ENCODE data around the gene THUMPD3. TPM values are rescaled to one million over a fixed set of nuclear protein-coding genes. Genes with fewer than 3 reads are reported as not detected.

Gene THUMPD3
- total and polyA plus RNA-seq, 2 of the 13 experiments (the other 11 are each of a cell fraction or from before 2014, with no cell fraction given): 31.2 to 44.1 TPM

DNA sequence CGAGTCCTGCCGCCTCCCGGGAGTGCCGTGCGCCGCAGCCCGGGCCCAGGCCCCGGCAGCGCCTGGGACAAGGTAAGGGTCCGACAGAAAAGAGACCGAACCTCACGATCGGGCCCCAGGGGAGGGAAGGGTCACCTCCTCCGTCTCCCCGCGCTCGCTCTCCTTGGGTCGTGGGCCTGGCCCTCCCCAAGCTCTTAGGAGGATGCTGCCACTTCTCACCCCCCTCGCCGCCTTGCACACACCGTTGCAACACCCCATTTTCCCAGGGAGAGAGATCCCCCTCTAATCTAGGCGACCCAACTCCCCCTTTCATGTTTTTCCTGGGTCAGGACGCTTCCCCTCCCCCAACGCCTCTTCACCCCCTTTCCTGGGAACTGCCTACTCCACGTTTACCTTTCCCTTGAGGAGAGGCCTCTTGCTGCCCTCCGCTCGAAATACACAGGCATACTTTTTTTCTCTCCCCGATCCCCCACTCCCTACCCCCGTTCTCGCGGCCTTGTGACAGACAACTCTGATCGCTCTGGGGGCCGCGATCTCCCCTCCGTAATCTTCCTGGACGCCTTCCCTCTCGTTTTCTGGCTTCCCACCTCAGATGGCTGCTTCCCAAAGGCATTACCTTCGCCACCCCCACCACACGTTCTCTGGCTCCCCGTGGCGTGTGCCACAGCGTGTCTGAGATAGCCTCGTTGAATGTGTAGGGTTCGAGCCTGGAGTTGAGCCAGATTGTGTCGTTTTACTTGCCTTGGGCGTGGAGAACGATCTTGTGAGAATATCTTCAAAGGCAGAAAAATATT lies 35.2 kb downstream of the THUMPD3 start (continued):
- TF ChIP-seq, protein P1, sequence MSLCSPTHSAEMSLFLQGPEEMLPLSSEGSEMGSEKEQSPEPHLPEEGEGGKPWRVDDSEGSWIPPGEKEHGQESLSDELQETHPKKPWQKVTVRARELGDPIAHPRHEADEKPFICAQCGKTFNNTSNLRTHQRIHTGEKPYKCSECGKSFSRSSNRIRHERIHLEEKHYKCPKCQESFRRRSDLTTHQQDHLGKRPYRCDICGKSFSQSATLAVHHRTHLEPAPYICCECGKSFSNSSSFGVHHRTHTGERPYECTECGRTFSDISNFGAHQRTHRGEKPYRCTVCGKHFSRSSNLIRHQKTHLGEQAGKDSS (CRISPR knock-in tag; IDR thresholded peaks at IDR 0.05; ENCODE audit: borderline replicate concordance, low read depth): 0 out of 2 replicates have a peak, but pooled peaks have one; percentile 22
- TF ChIP-seq ATF7-NPFF (CRISPR knock-in tag; IDR thresholded peaks at IDR 0.05; ENCODE audit: low read depth) (peak; percentile 38), ARNT (IDR thresholded peaks at IDR 0.05) (no peak), MZF1 (CRISPR knock-in tag; IDR thresholded peaks at IDR 0.05; ENCODE audit: borderline replicate concordance) (no peak), FOXJ3 (CRISPR knock-in tag; IDR thresholded peaks at IDR 0.05; ENCODE audit: borderline replicate concordance) (no peak), ZNF772 (CRISPR knock-in tag; IDR thresholded peaks at IDR 0.05) (peak; percentile 43; the same call in 1 of the 2 replicates), HES4 (CRISPR knock-in tag; IDR thresholded peaks at IDR 0.05; ENCODE audit: borderline replicate concordance) (0 out of 2 replicates have a peak, but pooled peaks have one; percentile 1)
- TF ChIP-seq, protein P2, sequence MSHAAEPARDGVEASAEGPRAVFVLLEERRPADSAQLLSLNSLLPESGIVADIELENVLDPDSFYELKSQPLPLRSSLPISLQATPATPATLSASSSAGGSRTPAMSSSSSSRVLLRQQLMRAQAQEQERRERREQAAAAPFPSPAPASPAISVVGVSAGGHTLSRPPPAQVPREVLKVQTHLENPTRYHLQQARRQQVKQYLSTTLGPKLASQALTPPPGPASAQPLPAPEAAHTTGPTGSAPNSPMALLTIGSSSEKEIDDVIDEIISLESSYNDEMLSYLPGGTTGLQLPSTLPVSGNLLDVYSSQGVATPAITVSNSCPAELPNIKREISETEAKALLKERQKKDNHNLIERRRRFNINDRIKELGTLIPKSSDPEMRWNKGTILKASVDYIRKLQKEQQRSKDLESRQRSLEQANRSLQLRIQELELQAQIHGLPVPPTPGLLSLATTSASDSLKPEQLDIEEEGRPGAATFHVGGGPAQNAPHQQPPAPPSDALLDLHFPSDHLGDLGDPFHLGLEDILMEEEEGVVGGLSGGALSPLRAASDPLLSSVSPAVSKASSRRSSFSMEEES (CRISPR knock-in tag; IDR thresholded peaks at IDR 0.05): 0 out of 2 replicates have a peak, but pooled peaks have one; percentile 30
- TF ChIP-seq, protein P3, sequence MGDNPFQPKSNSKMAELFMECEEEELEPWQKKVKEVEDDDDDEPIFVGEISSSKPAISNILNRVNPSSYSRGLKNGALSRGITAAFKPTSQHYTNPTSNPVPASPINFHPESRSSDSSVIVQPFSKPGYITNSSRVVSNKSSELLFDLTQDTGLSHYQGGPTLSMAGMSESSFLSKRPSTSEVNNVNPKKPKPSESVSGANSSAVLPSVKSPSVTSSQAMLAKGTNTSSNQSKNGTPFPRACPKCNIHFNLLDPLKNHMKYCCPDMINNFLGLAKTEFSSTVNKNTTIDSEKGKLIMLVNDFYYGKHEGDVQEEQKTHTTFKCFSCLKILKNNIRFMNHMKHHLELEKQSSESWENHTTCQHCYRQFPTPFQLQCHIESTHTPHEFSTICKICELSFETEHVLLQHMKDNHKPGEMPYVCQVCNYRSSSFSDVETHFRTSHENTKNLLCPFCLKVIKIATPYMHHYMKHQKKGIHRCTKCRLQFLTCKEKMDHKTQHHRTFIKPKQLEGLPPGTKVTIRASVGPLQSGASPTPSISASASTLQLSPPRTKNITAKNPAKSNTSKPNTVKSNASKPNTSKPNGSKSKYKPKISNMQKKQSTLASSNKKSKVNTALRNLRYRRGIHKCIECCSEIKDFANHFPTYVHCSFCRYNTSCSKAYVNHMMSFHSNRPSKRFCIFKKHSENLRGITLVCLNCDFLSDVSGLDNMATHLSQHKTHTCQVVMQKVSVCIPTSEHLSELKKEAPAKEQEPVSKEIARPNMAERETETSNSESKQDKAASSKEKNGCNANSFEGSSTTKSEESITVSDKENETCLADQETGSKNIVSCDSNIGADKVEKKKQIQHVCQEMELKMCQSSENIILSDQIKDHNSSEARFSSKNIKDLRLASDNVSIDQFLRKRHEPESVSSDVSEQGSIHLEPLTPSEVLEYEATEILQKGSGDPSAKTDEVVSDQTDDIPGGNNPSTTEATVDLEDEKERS (CRISPR knock-in tag; IDR thresholded peaks at IDR 0.05): peak; percentile 15; the same call in 1 of the 2 replicates
- TF ChIP-seq, protein P4, sequence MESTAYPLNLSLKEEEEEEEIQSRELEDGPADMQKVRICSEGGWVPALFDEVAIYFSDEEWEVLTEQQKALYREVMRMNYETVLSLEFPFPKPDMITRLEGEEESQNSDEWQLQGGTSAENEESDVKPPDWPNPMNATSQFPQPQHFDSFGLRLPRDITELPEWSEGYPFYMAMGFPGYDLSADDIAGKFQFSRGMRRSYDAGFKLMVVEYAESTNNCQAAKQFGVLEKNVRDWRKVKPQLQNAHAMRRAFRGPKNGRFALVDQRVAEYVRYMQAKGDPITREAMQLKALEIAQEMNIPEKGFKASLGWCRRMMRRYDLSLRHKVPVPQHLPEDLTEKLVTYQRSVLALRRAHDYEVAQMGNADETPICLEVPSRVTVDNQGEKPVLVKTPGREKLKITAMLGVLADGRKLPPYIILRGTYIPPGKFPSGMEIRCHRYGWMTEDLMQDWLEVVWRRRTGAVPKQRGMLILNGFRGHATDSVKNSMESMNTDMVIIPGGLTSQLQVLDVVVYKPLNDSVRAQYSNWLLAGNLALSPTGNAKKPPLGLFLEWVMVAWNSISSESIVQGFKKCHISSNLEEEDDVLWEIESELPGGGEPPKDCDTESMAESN (CRISPR knock-in tag; conservative IDR thresholded peaks at IDR 0.05): 0 out of 2 replicates have a peak, but pooled peaks have one; percentile 17
- TF ChIP-seq, protein P5, sequence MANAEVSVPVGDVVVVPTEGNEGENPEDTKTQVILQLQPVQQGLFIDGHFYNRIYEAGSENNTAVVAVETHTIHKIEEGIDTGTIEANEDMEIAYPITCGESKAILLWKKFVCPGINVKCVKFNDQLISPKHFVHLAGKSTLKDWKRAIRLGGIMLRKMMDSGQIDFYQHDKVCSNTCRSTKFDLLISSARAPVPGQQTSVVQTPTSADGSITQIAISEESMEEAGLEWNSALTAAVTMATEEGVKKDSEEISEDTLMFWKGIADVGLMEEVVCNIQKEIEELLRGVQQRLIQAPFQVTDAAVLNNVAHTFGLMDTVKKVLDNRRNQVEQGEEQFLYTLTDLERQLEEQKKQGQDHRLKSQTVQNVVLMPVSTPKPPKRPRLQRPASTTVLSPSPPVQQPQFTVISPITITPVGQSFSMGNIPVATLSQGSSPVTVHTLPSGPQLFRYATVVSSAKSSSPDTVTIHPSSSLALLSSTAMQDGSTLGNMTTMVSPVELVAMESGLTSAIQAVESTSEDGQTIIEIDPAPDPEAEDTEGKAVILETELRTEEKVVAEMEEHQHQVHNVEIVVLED (CRISPR knock-in tag; IDR thresholded peaks at IDR 0.05; ENCODE audit: borderline replicate concordance): no peak

Measured in HepG2 (cell line).